HEK293 (cell line): Measurements from ENCODE around the gene DDX47.
A peak's percentile ranks its signal among the peaks of the same experiment; 100 is the strongest.

Experiments used
- EGR2 ChIP-seq: fragments of 450-650 bp; formaldehyde crosslinking; IDR thresholded peaks from 2 replicates; pipeline ENCODE4 v1.5.1; 2016; ENCODE audit warnings: low read depth, missing biosample characterization, missing genetic modification characterization
- GLIS1 ChIP-seq: fragments of 450-650 bp; formaldehyde crosslinking; IDR thresholded peaks from 2 replicates; pipeline ENCODE4 v1.5.1; 2016; ENCODE audit warnings: missing biosample characterization, missing genetic modification characterization
- SCRT1 ChIP-seq: fragments of 450-650 bp; formaldehyde crosslinking; IDR thresholded peaks from 2 replicates; pipeline ENCODE4 v1.5.1; 2016; ENCODE audit warnings: missing biosample characterization, missing genetic modification characterization, borderline replicate concordance
- ZEB2 ChIP-seq: fragments of 450-650 bp; formaldehyde crosslinking; IDR thresholded peaks from 2 replicates; pipeline ENCODE4 v1.5.1; 2016; ENCODE audit warnings: missing biosample characterization, missing genetic modification characterization
- ZNF155 ChIP-seq: fragments of 450-650 bp; formaldehyde crosslinking; IDR thresholded peaks from 2 replicates; pipeline ENCODE4 v1.5.1; 2016; ENCODE audit warnings: missing biosample characterization, missing genetic modification characterization
- ZNF169 ChIP-seq: fragments of 450-650 bp; formaldehyde crosslinking; IDR thresholded peaks from 2 replicates; pipeline ENCODE4 v1.5.1; 2016; ENCODE audit warnings: missing biosample characterization, missing genetic modification characterization
- ZNF302 ChIP-seq: fragments of 450-650 bp; formaldehyde crosslinking; IDR thresholded peaks from 2 replicates; pipeline ENCODE4 v1.5.1; 2016; ENCODE audit warnings: missing biosample characterization, missing genetic modification characterization, low read depth
- ZNF311 ChIP-seq: fragments of 450-650 bp; formaldehyde crosslinking; IDR thresholded peaks from 2 replicates; pipeline ENCODE4 v1.5.1; 2017; ENCODE audit warnings: missing biosample characterization, missing genetic modification characterization, borderline replicate concordance
- ZNF391 ChIP-seq: fragments of 450-650 bp; formaldehyde crosslinking; IDR thresholded peaks from 2 replicates; pipeline ENCODE4 v1.5.1; 2016; ENCODE audit warnings: low read depth, missing biosample characterization, missing genetic modification characterization, borderline replicate concordance
- ZNF549 ChIP-seq: fragments of 450-650 bp; IDR thresholded peaks from 2 replicates; pipeline ENCODE4 v1.5.1; 2018; ENCODE audit warnings: missing biosample characterization, missing genetic modification characterization, mild to moderate bottlenecking, inconsistent platforms, moderate library complexity
- ZNF626 ChIP-seq: fragments of 450-650 bp; sonication (Bioruptor Pico); formaldehyde crosslinking; IDR thresholded peaks from 2 replicates; pipeline ENCODE4 v1.5.1; 2018; ENCODE audit warnings: missing biosample characterization, missing genetic modification characterization, inconsistent platforms
- ZNF660 ChIP-seq: fragments of 450-650 bp; IDR thresholded peaks from 2 replicates; pipeline ENCODE4 v1.5.1; 2018; ENCODE audit warnings: missing biosample characterization, mild to moderate bottlenecking, missing genetic modification characterization
- ZNF777 ChIP-seq: fragments of 450-650 bp; formaldehyde crosslinking; IDR thresholded peaks from 2 replicates; pipeline ENCODE4 v1.5.1; 2017; ENCODE audit warnings: missing biosample characterization, missing genetic modification characterization, borderline replicate concordance
- ZNF837 ChIP-seq: fragments of 450-650 bp; formaldehyde crosslinking; IDR thresholded peaks from 2 replicates; pipeline ENCODE4 v1.5.1; 2016; ENCODE audit warnings: missing biosample characterization, missing genetic modification characterization
- TF ChIP-seq, protein P1 (sequence below): fragments of 450-650 bp; formaldehyde crosslinking; IDR thresholded peaks from 2 replicates; pipeline ENCODE4 v1.5.1; 2017; ENCODE audit warnings: missing biosample characterization, missing genetic modification characterization
- TF ChIP-seq, protein P2 (sequence below): fragments of 450-650 bp; formaldehyde crosslinking; IDR thresholded peaks from 2 replicates; pipeline ENCODE4 v1.5.1; 2016; ENCODE audit warnings: missing biosample characterization, missing genetic modification characterization
- TF ChIP-seq, protein P3 (sequence below): fragments of 450-650 bp; formaldehyde crosslinking; IDR thresholded peaks from 2 replicates; pipeline ENCODE4 v1.5.1; 2016; ENCODE audit warnings: missing biosample characterization, missing genetic modification characterization
- TF ChIP-seq, protein P4 (sequence below): fragments of 450-650 bp; formaldehyde crosslinking; IDR thresholded peaks from 2 replicates; pipeline ENCODE4 v1.5.1; 2017; ENCODE audit warnings: missing biosample characterization, missing genetic modification characterization
- TF ChIP-seq, protein P5 (sequence below): fragments of 450-650 bp; formaldehyde crosslinking; IDR thresholded peaks from 2 replicates; pipeline ENCODE4 v1.5.1; 2016; ENCODE audit warnings: missing biosample characterization, missing genetic modification characterization, low read depth

The DDX47 gene

DNA sequence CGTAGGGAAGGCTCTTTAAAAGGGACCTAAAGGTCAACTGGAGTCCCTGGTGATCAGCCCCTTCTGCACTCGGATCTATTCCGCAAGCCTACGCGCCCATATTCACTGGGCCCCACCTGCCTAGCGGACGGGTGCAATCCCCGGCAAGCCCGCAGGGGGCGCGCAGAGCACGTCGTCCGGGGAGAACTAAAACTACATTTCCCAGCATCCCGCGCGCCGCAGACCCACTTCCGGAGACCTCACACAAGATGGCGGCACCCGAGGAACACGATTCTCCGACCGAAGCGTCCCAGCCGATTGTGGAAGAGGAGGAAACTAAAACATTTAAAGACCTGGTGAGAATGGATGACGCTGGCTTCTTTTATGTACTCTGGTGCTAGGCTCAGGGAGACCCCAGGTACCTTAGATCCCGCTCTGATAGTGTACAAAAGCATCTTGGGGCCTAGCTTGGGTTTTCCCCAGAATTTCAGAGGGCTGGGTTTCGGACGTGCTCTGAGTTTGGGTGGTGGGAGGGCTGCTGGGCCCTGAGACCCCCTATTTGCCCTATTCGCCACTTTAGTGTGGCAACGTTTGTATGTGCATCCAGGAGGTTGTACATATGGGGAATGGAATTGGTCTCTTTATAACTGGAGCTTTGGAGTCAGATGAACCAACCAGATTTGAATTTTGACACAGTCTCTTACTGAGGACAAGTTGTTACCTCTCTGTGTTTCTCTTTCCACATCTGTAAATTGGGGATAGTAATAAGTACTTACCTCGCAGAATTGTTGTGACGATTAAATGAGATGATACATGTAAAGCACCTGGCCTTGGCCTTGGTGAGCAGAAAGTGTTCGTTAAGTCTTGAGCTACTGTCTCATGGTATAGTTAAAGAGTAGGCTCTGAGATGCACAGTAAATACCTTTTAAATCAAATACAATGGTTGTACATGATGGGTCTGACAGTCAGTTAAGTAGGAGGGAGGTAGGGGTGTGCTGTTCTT lies at the start of gene DDX47 (continued):
- TF ChIP-seq, protein P1, sequence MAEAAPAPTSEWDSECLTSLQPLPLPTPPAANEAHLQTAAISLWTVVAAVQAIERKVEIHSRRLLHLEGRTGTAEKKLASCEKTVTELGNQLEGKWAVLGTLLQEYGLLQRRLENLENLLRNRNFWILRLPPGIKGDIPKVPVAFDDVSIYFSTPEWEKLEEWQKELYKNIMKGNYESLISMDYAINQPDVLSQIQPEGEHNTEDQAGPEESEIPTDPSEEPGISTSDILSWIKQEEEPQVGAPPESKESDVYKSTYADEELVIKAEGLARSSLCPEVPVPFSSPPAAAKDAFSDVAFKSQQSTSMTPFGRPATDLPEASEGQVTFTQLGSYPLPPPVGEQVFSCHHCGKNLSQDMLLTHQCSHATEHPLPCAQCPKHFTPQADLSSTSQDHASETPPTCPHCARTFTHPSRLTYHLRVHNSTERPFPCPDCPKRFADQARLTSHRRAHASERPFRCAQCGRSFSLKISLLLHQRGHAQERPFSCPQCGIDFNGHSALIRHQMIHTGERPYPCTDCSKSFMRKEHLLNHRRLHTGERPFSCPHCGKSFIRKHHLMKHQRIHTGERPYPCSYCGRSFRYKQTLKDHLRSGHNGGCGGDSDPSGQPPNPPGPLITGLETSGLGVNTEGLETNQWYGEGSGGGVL (tag by site-specific recombination) = no peak
- TF ChIP-seq, protein P2, sequence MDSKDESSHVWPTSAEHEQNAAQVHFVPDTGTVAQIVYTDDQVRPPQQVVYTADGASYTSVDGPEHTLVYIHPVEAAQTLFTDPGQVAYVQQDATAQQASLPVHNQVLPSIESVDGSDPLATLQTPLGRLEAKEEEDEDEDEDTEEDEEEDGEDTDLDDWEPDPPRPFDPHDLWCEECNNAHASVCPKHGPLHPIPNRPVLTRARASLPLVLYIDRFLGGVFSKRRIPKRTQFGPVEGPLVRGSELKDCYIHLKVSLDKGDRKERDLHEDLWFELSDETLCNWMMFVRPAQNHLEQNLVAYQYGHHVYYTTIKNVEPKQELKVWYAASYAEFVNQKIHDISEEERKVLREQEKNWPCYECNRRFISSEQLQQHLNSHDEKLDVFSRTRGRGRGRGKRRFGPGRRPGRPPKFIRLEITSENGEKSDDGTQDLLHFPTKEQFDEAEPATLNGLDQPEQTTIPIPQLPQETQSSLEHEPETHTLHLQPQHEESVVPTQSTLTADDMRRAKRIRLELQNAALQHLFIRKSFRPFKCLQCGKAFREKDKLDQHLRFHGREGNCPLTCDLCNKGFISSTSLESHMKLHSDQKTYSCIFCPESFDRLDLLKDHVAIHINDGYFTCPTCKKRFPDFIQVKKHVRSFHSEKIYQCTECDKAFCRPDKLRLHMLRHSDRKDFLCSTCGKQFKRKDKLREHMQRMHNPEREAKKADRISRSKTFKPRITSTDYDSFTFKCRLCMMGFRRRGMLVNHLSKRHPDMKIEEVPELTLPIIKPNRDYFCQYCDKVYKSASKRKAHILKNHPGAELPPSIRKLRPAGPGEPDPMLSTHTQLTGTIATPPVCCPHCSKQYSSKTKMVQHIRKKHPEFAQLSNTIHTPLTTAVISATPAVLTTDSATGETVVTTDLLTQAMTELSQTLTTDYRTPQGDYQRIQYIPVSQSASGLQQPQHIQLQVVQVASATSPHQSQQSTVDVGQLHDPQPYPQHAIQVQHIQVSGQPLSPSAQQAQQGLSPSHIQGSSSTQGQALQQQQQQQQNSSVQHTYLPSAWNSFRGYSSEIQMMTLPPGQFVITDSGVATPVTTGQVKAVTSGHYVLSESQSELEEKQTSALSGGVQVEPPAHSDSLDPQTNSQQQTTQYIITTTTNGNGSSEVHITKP (tag by site-specific recombination) = no peak
- TF ChIP-seq ZNF155 (tag by site-specific recombination) (no peak), ZNF837 (tag by site-specific recombination) (no peak), ZNF169 (tag by site-specific recombination) (no peak), ZEB2 (0 out of 2 replicates have a peak, but pooled peaks have one; percentile 43), GLIS1 (no peak), ZNF660 (tag by site-specific recombination) (peak; percentile 47; the same call in 1 of the 2 replicates), ZNF549 (tag by site-specific recombination) (no peak), ZNF777 (tag by site-specific recombination) (0 out of 2 replicates have a peak, but pooled peaks have one; percentile 46), ZNF311 (no peak), ZNF302 (tag by site-specific recombination) (no peak), EGR2 (tag by site-specific recombination) (no peak), ZNF391 (tag by site-specific recombination) (0 out of 2 replicates have a peak, but pooled peaks have one; percentile 43), SCRT1 (no peak), ZNF626 (no peak)
- TF ChIP-seq, protein P3, sequence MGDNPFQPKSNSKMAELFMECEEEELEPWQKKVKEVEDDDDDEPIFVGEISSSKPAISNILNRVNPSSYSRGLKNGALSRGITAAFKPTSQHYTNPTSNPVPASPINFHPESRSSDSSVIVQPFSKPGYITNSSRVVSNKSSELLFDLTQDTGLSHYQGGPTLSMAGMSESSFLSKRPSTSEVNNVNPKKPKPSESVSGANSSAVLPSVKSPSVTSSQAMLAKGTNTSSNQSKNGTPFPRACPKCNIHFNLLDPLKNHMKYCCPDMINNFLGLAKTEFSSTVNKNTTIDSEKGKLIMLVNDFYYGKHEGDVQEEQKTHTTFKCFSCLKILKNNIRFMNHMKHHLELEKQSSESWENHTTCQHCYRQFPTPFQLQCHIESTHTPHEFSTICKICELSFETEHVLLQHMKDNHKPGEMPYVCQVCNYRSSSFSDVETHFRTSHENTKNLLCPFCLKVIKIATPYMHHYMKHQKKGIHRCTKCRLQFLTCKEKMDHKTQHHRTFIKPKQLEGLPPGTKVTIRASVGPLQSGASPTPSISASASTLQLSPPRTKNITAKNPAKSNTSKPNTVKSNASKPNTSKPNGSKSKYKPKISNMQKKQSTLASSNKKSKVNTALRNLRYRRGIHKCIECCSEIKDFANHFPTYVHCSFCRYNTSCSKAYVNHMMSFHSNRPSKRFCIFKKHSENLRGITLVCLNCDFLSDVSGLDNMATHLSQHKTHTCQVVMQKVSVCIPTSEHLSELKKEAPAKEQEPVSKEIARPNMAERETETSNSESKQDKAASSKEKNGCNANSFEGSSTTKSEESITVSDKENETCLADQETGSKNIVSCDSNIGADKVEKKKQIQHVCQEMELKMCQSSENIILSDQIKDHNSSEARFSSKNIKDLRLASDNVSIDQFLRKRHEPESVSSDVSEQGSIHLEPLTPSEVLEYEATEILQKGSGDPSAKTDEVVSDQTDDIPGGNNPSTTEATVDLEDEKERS (tag by site-specific recombination) = no peak
- TF ChIP-seq, protein P4, sequence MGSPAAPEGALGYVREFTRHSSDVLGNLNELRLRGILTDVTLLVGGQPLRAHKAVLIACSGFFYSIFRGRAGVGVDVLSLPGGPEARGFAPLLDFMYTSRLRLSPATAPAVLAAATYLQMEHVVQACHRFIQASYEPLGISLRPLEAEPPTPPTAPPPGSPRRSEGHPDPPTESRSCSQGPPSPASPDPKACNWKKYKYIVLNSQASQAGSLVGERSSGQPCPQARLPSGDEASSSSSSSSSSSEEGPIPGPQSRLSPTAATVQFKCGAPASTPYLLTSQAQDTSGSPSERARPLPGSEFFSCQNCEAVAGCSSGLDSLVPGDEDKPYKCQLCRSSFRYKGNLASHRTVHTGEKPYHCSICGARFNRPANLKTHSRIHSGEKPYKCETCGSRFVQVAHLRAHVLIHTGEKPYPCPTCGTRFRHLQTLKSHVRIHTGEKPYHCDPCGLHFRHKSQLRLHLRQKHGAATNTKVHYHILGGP (tag by site-specific recombination) = no peak
- TF ChIP-seq, protein P5, sequence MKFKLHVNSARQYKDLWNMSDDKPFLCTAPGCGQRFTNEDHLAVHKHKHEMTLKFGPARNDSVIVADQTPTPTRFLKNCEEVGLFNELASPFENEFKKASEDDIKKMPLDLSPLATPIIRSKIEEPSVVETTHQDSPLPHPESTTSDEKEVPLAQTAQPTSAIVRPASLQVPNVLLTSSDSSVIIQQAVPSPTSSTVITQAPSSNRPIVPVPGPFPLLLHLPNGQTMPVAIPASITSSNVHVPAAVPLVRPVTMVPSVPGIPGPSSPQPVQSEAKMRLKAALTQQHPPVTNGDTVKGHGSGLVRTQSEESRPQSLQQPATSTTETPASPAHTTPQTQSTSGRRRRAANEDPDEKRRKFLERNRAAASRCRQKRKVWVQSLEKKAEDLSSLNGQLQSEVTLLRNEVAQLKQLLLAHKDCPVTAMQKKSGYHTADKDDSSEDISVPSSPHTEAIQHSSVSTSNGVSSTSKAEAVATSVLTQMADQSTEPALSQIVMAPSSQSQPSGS = no peak
